K562 (cell line): ENCODE data around the gene SULT1A3. TPM values are rescaled to one million over a fixed set of nuclear protein-coding genes. Genes with fewer than 3 reads are reported as not detected.
A peak's percentile ranks its signal among the peaks of the same experiment; 100 is the strongest.
"Not testable (repeated sequence)": the region's sequence is repeated elsewhere in the genome, so short reads cannot be mapped to it uniquely, and the experiment has no call there.

Experiments used
- ATAC-seq: fragments of 200-7000 bp; cut with Tn5 transposase; 3 replicates; pipeline ENCODE4 v1.9.1; 2020; ENCODE audit warnings: moderate library complexity
- BruUV-seq: library from RNA; stranded (reverse); fragments of 400-500 nt; replicated peaks from 2 replicates; lab custom pipeline; 2021; lab: Mats Ljungman, UMichigan
- CTCF ChIA-PET: fragments of 300-600 bp; formaldehyde crosslinking; extraction: SDS; loops from one replicate; lab custom pipeline; 2021; ENCODE audit warnings: low intra/inter-chr PET ratio; lab: Yijun Ruan, JAX
- POLR2A ChIA-PET: fragments of 300-600, 350-650 bp; sonication (Branson Sonifier 250); formaldehyde crosslinking; extraction: SDS; loops from one replicate; lab custom pipeline; 2021; ENCODE audit warnings: antibody characterized with exemption, inconsistent platforms; lab: Yijun Ruan, JAX
- DNase-seq, 4 experiments: peaks; one replicate each; pipeline versions ENCODE4 v3.0.0 to v3.0.0-alpha.2; 2011 to 2018; ENCODE audit warnings: low spot score in 3 of 4, mixed read lengths in 3 of 4; ENCODE audit errors: extremely low read depth in 1 of 4
- FAIRE-seq: peaks from 2 replicates; lab custom pipeline; 2011; peaks lifted over from hg19 to GRCh38; lab: Jason Lieb, UNC
- H2AFZ ChIP-seq: 2 replicates; pipeline ENCODE4 v1.6.0; 2011; ENCODE audit warnings: low read depth, low read length, control low read depth, inconsistent platforms
- H3K27ac ChIP-seq: fragments of 200-600 bp; 3 replicates; pipeline ENCODE4 v1.8.0; 2011; ENCODE audit warnings: low read depth, mild to moderate bottlenecking, control low read depth, inconsistent platforms, low read length, moderate library complexity, mixed read lengths; ENCODE audit errors: extremely low read depth
- H3K27me3 ChIP-seq, 2 experiments: fragments of 300-600 bp in 1 of 2; 2 replicates in 1 of 2; 3 replicates in 1 of 2; pipeline versions ENCODE4 v1.6.0 to v1.8.0; 2011; ENCODE audit warnings: inconsistent platforms in 2 of 2, low read length in 2 of 2, mild to moderate bottlenecking in 1 of 2, mixed read lengths in 1 of 2, moderate library complexity in 1 of 2; ENCODE audit not compliant: control insufficient read depth in 2 of 2, insufficient read depth in 2 of 2
- H3K36me3 ChIP-seq: fragments of 300-600 bp; 3 replicates; pipeline ENCODE4 v1.8.0; 2011; ENCODE audit warnings: mild to moderate bottlenecking, low read length, inconsistent platforms; ENCODE audit not compliant: control insufficient read depth, insufficient read depth
- H3K4me1 ChIP-seq, 2 experiments: fragments of 200-600 bp in 1 of 2; replicated peaks in 1 of 2; 2 replicates in 1 of 2; 3 replicates in 1 of 2; pipeline versions ENCODE4 v1.5.1 to v1.8.0; 2011; ENCODE audit warnings: inconsistent platforms in 2 of 2, low read length in 2 of 2, mild to moderate bottlenecking in 1 of 2, mixed read lengths in 1 of 2, moderate library complexity in 1 of 2; ENCODE audit not compliant: control insufficient read depth in 2 of 2, insufficient read depth in 2 of 2
- H3K4me2 ChIP-seq: 2 replicates; pipeline ENCODE4 v1.6.1; 2011; ENCODE audit warnings: low read length, control low read depth, inconsistent platforms, mixed read lengths; ENCODE audit not compliant: insufficient read depth
- H3K4me3 ChIP-seq: fragments of 200-600 bp; sonication (generic), shearing (Covaris generic); 2 replicates; pipeline ENCODE4 v1.5.1; 2016; ENCODE audit warnings: control low read depth, inconsistent platforms
- H3K79me2 ChIP-seq: fragments of 200-600 bp; 3 replicates; pipeline ENCODE4 v1.8.0; 2011; ENCODE audit warnings: low read length, inconsistent platforms; ENCODE audit not compliant: control insufficient read depth, insufficient read depth
- H3K9ac ChIP-seq, 2 experiments: 2 replicates each; pipeline versions ENCODE4 v1.6.0 to v1.6.1; 2011; ENCODE audit warnings: low read depth in 2 of 2, low read length in 2 of 2, control low read depth in 1 of 2, inconsistent platforms in 1 of 2, mild to moderate bottlenecking in 1 of 2, mixed read lengths in 1 of 2; ENCODE audit not compliant: insufficient read depth in 1 of 2
- H3K9me1 ChIP-seq: one replicate; pipeline ENCODE4 v1.6.0; 2011; ENCODE audit warnings: inconsistent platforms, mild to moderate bottlenecking, low read length, moderate library complexity; ENCODE audit not compliant: control insufficient read depth, insufficient read depth
- H3K9me3 ChIP-seq: replicated peaks from 2 replicates; pipeline ENCODE4 v1.5.1; 2011; ENCODE audit warnings: low read depth, low read length, inconsistent platforms; ENCODE audit not compliant: control insufficient read depth, insufficient read depth
- H4K20me1 ChIP-seq: replicated peaks from 2 replicates; pipeline ENCODE4 v1.6.1; 2011; ENCODE audit warnings: low read length, inconsistent platforms, mixed read lengths; ENCODE audit not compliant: control insufficient read depth, insufficient read depth
- POLR2G ChIP-seq: fragments of 200-400 bp; formaldehyde crosslinking; IDR thresholded peaks from 2 replicates; pipeline ENCODE4 v1.6.1; 2017; ENCODE audit warnings: low read depth, mild to moderate bottlenecking, antibody characterized with exemption, low read length, moderate library complexity
- WGBS: fragments of 100-300 bp; shearing (Covaris generic); methylation state at CpG from one replicate; pipeline ENCODE4 v1.1.6; 2016; ENCODE audit warnings: low coverage, mixed read lengths; ENCODE audit not compliant: insufficient coverage; ENCODE audit errors: missing lambda C conversion rate; 5-methylcytosine and 5-hydroxymethylcytosine counted together
- in situ Hi-C: fragments of 300-500 bp; cut with MboI; formaldehyde crosslinking; loops from 4 replicates; pipeline ENCODE4 v1.15.0; 2018; ENCODE audit warnings: inconsistent platforms, mixed read lengths
- intact Hi-C: fragments of 100-400 bp; cut with micrococcal nuclease; formaldehyde crosslinking; loops from 2 replicates; pipeline ENCODE4 v1.14.2; 2022
- polyA plus RNA-seq, 8 experiments: library from polyadenylated mRNA; depleted of rRNA in 4 of 8; stranded (reverse) in 5 of 8; unstranded in 3 of 8; fragments of >200 nt; fragmentation: Nextera tagmentation in 2 of 8; fragmentation: Illumina TruSeq in 1 of 8; extraction: Ambion mirVana in 2 of 8; extraction: Trizol in 1 of 8; gene quantifications; 2 replicates each; pipeline versions ENCODE4 v1.2.1 to v1.2.3, GENCODE V29; 2011 to 2014; ENCODE audit warnings: inconsistent platforms in 1 of 8, missing spikeins in 1 of 8
- total RNA-seq, 7 experiments: library from RNA; depleted of rRNA in 6 of 7; stranded (reverse); fragments of >200 nt in 6 of 7; fragmentation: Illumina TruSeq in 2 of 7; extraction: Trizol in 2 of 7; gene quantifications; 2 replicates each; pipeline versions ENCODE4 v1.2.1 to v1.2.3, GENCODE V29; 2011 to 2021; ENCODE audit warnings: low replicate concordance in 1 of 7

The SULT1A3 gene
- total and polyA plus RNA-seq, 9 of the 15 experiments (the other 6 are each of a cell fraction or from before 2014, with no cell fraction given): 2.4 to 18.0 (median 7.3) TPM

GRCh38 chr16:30193615-30194014, 5.4 kb upstream of the SULT1A3 start, which contains the start of the genes BOLA2B and SLX1A:
Gene BOLA2B (minus strand): TSS chr16:30193666. CDS start chr16:30193595, 71 bp downstream.
Gene SLX1A (plus strand): TSS chr16:30193875. CDS start chr16:30194085, 210 bp downstream.
- in situ Hi-C loops: loop anchor here (10.0 kb wide), 1 partner anchor 211 kb away; the partner anchor contains the start of gene ZNF771
- H3K9me1 ChIP-seq, POLR2A ChIA-PET, intact Hi-C loops, H3K9me3 ChIP-seq, H3K4me3 ChIP-seq, H3K27ac ChIP-seq, H3K4me1 ChIP-seq, H3K27me3 ChIP-seq, CTCF ChIA-PET, H4K20me1 ChIP-seq, H3K79me2 ChIP-seq, H2AFZ ChIP-seq, DNase-seq, H3K36me3 ChIP-seq, BruUV-seq: not testable (repeated sequence)
- FAIRE-seq (peak; percentile 100), ATAC-seq (peak; percentile 96)
- no CpG with 5 or more reads among the region's 34 CpGs for WGBS
- Histone ChIP-seq H3K4me2 (peak within 1 kb of the TSS; percentile 41; the same call in 1 of the 2 replicates), H3K9ac (peak within 1 kb of the TSS in 1 of 2 experiments; percentile 68; a peak in 1 of 4 replicates)

DNA sequence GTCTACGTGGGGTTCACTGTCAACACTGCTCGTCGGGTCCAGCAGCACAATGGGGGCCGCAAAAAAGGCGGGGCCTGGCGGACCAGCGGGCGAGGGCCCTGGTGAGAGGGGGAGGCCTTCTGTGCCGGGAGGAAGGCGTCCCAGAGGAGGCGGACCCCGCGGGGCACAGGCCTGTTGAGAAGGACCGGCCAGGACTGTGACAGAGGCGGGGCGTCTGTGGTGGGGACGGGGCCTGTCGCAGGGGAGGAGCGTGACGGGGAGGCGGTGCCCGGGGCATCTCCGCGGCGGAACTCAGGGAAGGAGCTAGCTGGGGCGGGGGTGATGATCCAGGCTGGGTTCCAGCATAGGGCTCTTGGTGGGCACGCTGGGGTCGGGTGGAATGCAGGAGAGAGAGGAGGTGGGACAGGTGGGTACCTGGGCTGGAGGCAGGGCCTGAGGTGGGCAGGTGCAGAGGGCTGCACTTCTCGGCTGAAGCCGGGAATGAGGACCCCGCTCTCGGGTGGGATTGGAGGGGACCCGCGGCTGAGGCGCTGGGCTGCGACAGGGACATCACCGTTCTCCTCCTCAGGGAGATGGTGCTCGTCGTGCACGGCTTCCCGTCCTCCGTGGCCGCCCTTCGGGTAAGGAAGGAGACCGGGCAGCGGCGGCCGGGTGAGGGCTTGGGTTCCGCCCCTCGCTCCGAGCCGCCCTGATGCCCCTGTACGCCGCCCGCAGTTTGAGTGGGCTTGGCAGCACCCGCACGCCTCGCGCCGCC, 4.7 kb upstream of the SULT1A3 start:
- FAIRE-seq: peak; percentile 63
- DNase-seq, H2AFZ ChIP-seq, H3K4me3 ChIP-seq, H3K4me1 ChIP-seq, H3K79me2 ChIP-seq, H3K27me3 ChIP-seq, H3K9me3 ChIP-seq, CTCF ChIA-PET, H3K9me1 ChIP-seq, H3K36me3 ChIP-seq, POLR2A ChIA-PET, intact Hi-C loops, H3K27ac ChIP-seq, H4K20me1 ChIP-seq: not testable (repeated sequence)
- peak; percentile 88 for ATAC-seq
- 0 out of 2 replicates have a peak, but pooled peaks have one; percentile 27 for TF ChIP-seq POLR2G
- in situ Hi-C loops: loop anchor here (10.0 kb wide), 1 partner anchor 210 kb away; the partner anchor contains the start of gene ZNF771
- Histone ChIP-seq H3K9ac (peak overlapping the region in 1 of 2 experiments; percentile 68; a peak in 1 of 4 replicates), H3K4me2 (peak overlapping the region; percentile 41; the same call in 1 of the 2 replicates)
- WGBS: 42% methylated on average over 9 of the region's 60 CpGs
- TSS peak; percentile 96 for BruUV-seq

DNA sequence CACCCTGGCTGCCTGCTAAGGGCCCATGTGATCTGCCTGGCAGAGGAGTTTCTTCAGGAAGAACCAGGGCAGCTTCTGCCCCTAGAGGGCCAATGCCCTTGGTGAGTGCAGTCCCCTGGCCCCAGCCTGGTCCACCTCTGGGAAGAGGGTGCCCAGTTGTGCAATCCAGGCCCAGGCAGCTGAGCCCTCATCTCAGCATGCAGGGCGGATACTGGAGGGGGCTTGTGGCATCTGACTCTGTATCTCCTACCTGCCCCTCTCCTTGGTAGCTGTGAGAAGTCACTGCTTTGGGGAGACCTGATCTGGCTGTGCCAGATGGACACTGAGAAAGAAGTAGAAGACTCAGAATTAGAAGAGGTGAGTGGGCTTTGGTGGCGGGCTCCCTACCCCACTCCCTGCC, 2.1 kb upstream of the SULT1A3 start:
- in situ Hi-C loops: loop anchor here (10.0 kb wide), 1 partner anchor 208 kb away; the partner anchor contains the start of gene ZNF771
- H3K27me3 ChIP-seq, H3K79me2 ChIP-seq, H3K9ac ChIP-seq, H3K27ac ChIP-seq, H3K36me3 ChIP-seq, H3K4me3 ChIP-seq, POLR2A ChIA-PET, H3K4me2 ChIP-seq, CTCF ChIA-PET, H2AFZ ChIP-seq, intact Hi-C loops, H4K20me1 ChIP-seq, ATAC-seq, H3K9me1 ChIP-seq, H3K9me3 ChIP-seq, FAIRE-seq, DNase-seq, H3K4me1 ChIP-seq, BruUV-seq: not testable (repeated sequence)
- 29% methylated on average over 1 of the region's 2 CpGs for WGBS
